H9 (cell line): ENCODE data around the gene MCEMP1. TPM values are rescaled to one million over a fixed set of nuclear protein-coding genes. Genes with fewer than 3 reads are reported as not detected.

Source experiments
- DNase-seq: peaks from one replicate; pipeline ENCODE4 v3.0.0-alpha.2; 2017
- H2AFZ ChIP-seq: one replicate; pipeline ENCODE4 v1.6.1; 2013; ENCODE audit warnings: mild to moderate bottlenecking, low read length, control low read depth, moderate library complexity
- H2AK5ac ChIP-seq: 2 replicates; pipeline ENCODE4 v1.6.1; 2013; ENCODE audit warnings: low read length, control low read depth, mixed read lengths; ENCODE audit not compliant: insufficient read length
- H2BK120ac ChIP-seq: one replicate; pipeline ENCODE4 v1.6.1; 2013; ENCODE audit warnings: low read depth, mild to moderate bottlenecking, low read length, control low read depth, inconsistent platforms; ENCODE audit not compliant: poor library complexity, severe bottlenecking
- H2BK12ac ChIP-seq: 2 replicates; pipeline ENCODE4 v1.6.1; 2013; ENCODE audit warnings: low read length, control low read depth, mixed read lengths, low read depth; ENCODE audit not compliant: insufficient read length
- H2BK15ac ChIP-seq: 2 replicates; pipeline ENCODE4 v1.6.1; 2013; ENCODE audit warnings: low read depth, low read length, control low read depth
- H2BK20ac ChIP-seq: one replicate; pipeline ENCODE4 v1.6.1; 2013; ENCODE audit warnings: low read depth, mild to moderate bottlenecking, low read length, control low read depth, inconsistent platforms; ENCODE audit not compliant: poor library complexity, severe bottlenecking
- H2BK5ac ChIP-seq: 2 replicates; pipeline ENCODE4 v1.6.1; 2013; ENCODE audit warnings: low read length, control low read depth, mixed read lengths; ENCODE audit not compliant: insufficient read length
- H3K14ac ChIP-seq: 2 replicates; pipeline ENCODE4 v1.6.1; 2013; ENCODE audit warnings: low read length, control low read depth; ENCODE audit not compliant: insufficient read depth
- H3K18ac ChIP-seq: 2 replicates; pipeline ENCODE4 v1.6.1; 2013; ENCODE audit warnings: low read depth, mild to moderate bottlenecking, mixed read lengths, low read length, control low read depth; ENCODE audit not compliant: insufficient read length
- H3K23ac ChIP-seq: 2 replicates; pipeline ENCODE4 v1.6.1; 2013; ENCODE audit warnings: low read length, control low read depth, mixed read lengths, low read depth; ENCODE audit not compliant: insufficient read length
- H3K23me2 ChIP-seq: 2 replicates; pipeline ENCODE4 v1.6.1; 2013; ENCODE audit warnings: low read depth, mild to moderate bottlenecking, mixed read lengths, low read length, control low read depth; ENCODE audit not compliant: insufficient read length, poor library complexity, severe bottlenecking
- H3K27ac ChIP-seq: 2 replicates; pipeline ENCODE4 v1.5.1; 2013; ENCODE audit warnings: low read length, control low read depth, mixed read lengths, low read depth; ENCODE audit not compliant: insufficient read length
- H3K27me3 ChIP-seq: 2 replicates; pipeline ENCODE4 v1.6.1; 2013; ENCODE audit warnings: low read length, control low read depth, inconsistent platforms; ENCODE audit not compliant: insufficient read depth
- H3K4ac ChIP-seq: 2 replicates; pipeline ENCODE4 v1.6.1; 2013; ENCODE audit warnings: low read depth, mild to moderate bottlenecking, control low read depth, inconsistent platforms, low read length, moderate library complexity
- H3K4me1 ChIP-seq: 2 replicates; pipeline ENCODE4 v1.6.1; 2013; ENCODE audit warnings: low read length, control low read depth, inconsistent platforms; ENCODE audit not compliant: insufficient read depth
- H3K4me2 ChIP-seq: 2 replicates; pipeline ENCODE4 v1.6.1; 2013; ENCODE audit warnings: low read length, control low read depth, mixed read lengths; ENCODE audit not compliant: insufficient read length, insufficient read depth
- H3K56ac ChIP-seq: 2 replicates; pipeline ENCODE4 v1.6.1; 2013; ENCODE audit warnings: low read depth, mild to moderate bottlenecking, mixed read lengths, low read length, control low read depth; ENCODE audit not compliant: insufficient read length
- H3K79me1 ChIP-seq: 2 replicates; pipeline ENCODE4 v1.6.1; 2013; ENCODE audit warnings: low read depth, mild to moderate bottlenecking, moderate library complexity, low read length, control low read depth, inconsistent platforms; ENCODE audit not compliant: insufficient read depth, poor library complexity, severe bottlenecking
- H3K79me2 ChIP-seq: 2 replicates; pipeline ENCODE4 v1.6.1; 2013; ENCODE audit warnings: low read length, control low read depth, inconsistent platforms; ENCODE audit not compliant: insufficient read depth
- H3K9ac ChIP-seq: 2 replicates; pipeline ENCODE4 v1.6.1; 2013; ENCODE audit warnings: low read length, control low read depth, mixed read lengths; ENCODE audit not compliant: insufficient read length; ENCODE audit errors: extremely low read depth
- H3K9me3 ChIP-seq: one replicate; pipeline ENCODE4 v1.6.1; 2013; ENCODE audit warnings: low read depth, low read length, inconsistent platforms; ENCODE audit not compliant: control insufficient read depth
- H3T11ph ChIP-seq: one replicate; pipeline ENCODE4 v1.6.1; 2013; ENCODE audit warnings: mild to moderate bottlenecking, low read length, control low read depth, inconsistent platforms
- H4K20me1 ChIP-seq: one replicate; pipeline ENCODE4 v1.6.1; 2013; ENCODE audit not compliant: control insufficient read depth, insufficient read length, insufficient read depth
- H4K5ac ChIP-seq: 2 replicates; pipeline ENCODE4 v1.6.1; 2013; ENCODE audit warnings: low read depth, mild to moderate bottlenecking, mixed read lengths, low read length, control low read depth; ENCODE audit not compliant: insufficient read length
- H4K8ac ChIP-seq: replicated peaks from 2 replicates; pipeline ENCODE4 v1.6.1; 2013; ENCODE audit warnings: low read length, control low read depth, mixed read lengths, low read depth; ENCODE audit not compliant: insufficient read length
- H4K91ac ChIP-seq: 2 replicates; pipeline ENCODE4 v1.6.1; 2013; ENCODE audit warnings: low read depth, mild to moderate bottlenecking, moderate library complexity, mixed read lengths, low read length, control low read depth; ENCODE audit not compliant: insufficient read length
- H3K27ac Mint-ChIP-seq, 3 experiments: 2 replicates in 2 of 3; 3 replicates in 1 of 3; pipeline ENCODE4 v1.8.0; 2020 to 2021; ENCODE audit warnings: mixed read lengths in 3 of 3, mild to moderate bottlenecking in 1 of 3, moderate library complexity in 1 of 3
- H3K27me3 Mint-ChIP-seq: 2 replicates; pipeline ENCODE4 v1.8.0; 2021; ENCODE audit warnings: low read depth, mild to moderate bottlenecking, moderate library complexity, mixed read lengths
- H3K36me3 Mint-ChIP-seq, 3 experiments: 2 replicates in 2 of 3; 3 replicates in 1 of 3; pipeline ENCODE4 v1.8.0; 2020 to 2021; ENCODE audit warnings: low read depth in 3 of 3, mixed read lengths in 3 of 3; ENCODE audit not compliant: insufficient read depth in 1 of 3
- H3K4me1 Mint-ChIP-seq, 2 experiments: 2 replicates each; pipeline ENCODE4 v1.8.0; 2020; ENCODE audit warnings: mixed read lengths in 2 of 2
- H3K4me3 Mint-ChIP-seq, 2 experiments: 2 replicates in 1 of 2; 3 replicates in 1 of 2; pipeline ENCODE4 v1.8.0; 2020 to 2021; ENCODE audit warnings: mild to moderate bottlenecking in 2 of 2, mixed read lengths in 2 of 2, moderate library complexity in 1 of 2
- H3K9me3 Mint-ChIP-seq, 2 experiments: 2 replicates in 1 of 2; 3 replicates in 1 of 2; pipeline ENCODE4 v1.8.0; 2020; ENCODE audit warnings: mild to moderate bottlenecking in 2 of 2, mixed read lengths in 2 of 2, moderate library complexity in 1 of 2
- CTCF ChIP-seq: fragments of 200-600 bp; sonication (generic); conservative IDR thresholded peaks from 3 replicates; pipeline ENCODE4 v1.8.0; 2021; ENCODE audit warnings: antibody characterized with exemption, mild to moderate bottlenecking
- WGBS: extraction: QIAGEN DNeasy Blood & Tissue Kit; methylation state at CpG from one replicate; pipeline ENCODE4 v1.1.7; 2013; ENCODE audit warnings: missing lambda C conversion rate, low lambda C conversion rate, mixed read lengths; ENCODE audit not compliant: insufficient read length; ENCODE audit errors: extremely low coverage; 5-methylcytosine and 5-hydroxymethylcytosine counted together
- total RNA-seq: library from RNA; stranded (reverse); gene quantifications from 2 replicates; pipeline ENCODE4 v1.2.1, GENCODE V29; 2021

The MCEMP1 gene
- total RNA-seq, 1 experiment from 2014 or later, result not detected

GRCh38 chr19:7662657-7663056 is 14.2 kb upstream of the MCEMP1 start:
- H3K27ac Mint-ChIP-seq, result no peak overlapping the region

More at GRCh38 chr19:7662657-7663056, 14.2 kb upstream of the MCEMP1 start:
- H3K4me2 ChIP-seq, result no peak overlapping the region
- no peaks in the 10 kb centered on the region; the same call in 1 of the 2 replicates for H3K27me3 ChIP-seq
- WGBS, result no CpG with 5 or more reads among the region's 14 CpGs
- no peaks in the 10 kb centered on the region for H3K4me1 ChIP-seq
- no peak overlapping the region for H2BK120ac ChIP-seq
- H4K8ac ChIP-seq, result no peak overlapping the region
- no peak overlapping the region for H3K9ac ChIP-seq
- no peak overlapping the region for H3K56ac ChIP-seq
- no peak overlapping the region for H3K18ac ChIP-seq
- no peaks in the 10 kb centered on the region for H3K23me2 ChIP-seq
- H2AK5ac ChIP-seq, result no peak overlapping the region
- no peaks in the 10 kb centered on the region for H4K20me1 ChIP-seq
- H4K5ac ChIP-seq, result no peak overlapping the region
- no peak overlapping the region for H3T11ph ChIP-seq
- no peak overlapping the region for H4K91ac ChIP-seq
- H3K27me3 Mint-ChIP-seq, result peaks cover 76% of the 10 kb centered on the region
- 0 out of 4 replicates have a peak, but pooled peaks cover 0 to 3% of the 10 kb centered on the region in 2 experiments for H3K4me1 Mint-ChIP-seq
- no peak overlapping the region for H3K27ac ChIP-seq
- no peak overlapping the region for H2BK12ac ChIP-seq
- H2BK15ac ChIP-seq, result no peak overlapping the region
- no peak for TF ChIP-seq CTCF
- no peaks in the 10 kb centered on the region for H3K79me1 ChIP-seq
- no peak for DNase-seq
- no peak overlapping the region for H3K14ac ChIP-seq
- no peak overlapping the region for H3K4me3 Mint-ChIP-seq
- no peak overlapping the region for H3K23ac ChIP-seq
- H3K79me2 ChIP-seq, result no peaks in the 10 kb centered on the region
- H2AFZ ChIP-seq, result no peak overlapping the region
- no peaks in the 10 kb centered on the region for H3K9me3 ChIP-seq
- no peaks in the 10 kb centered on the region; a peak in 1 of 7 replicates for H3K36me3 Mint-ChIP-seq
- H3K4ac ChIP-seq, result no peak overlapping the region
- no peak overlapping the region for H2BK5ac ChIP-seq
- H2BK20ac ChIP-seq, result no peak overlapping the region
- H3K9me3 Mint-ChIP-seq, result peaks cover 0 to 3% of the 10 kb centered on the region in 2 experiments; a peak in 1 of 5 replicates
